ENCODE measurements around the gene EN2. TPM values are rescaled to one million over a fixed set of nuclear protein-coding genes. Genes with fewer than 3 reads are reported as not detected.

The EN2 gene
- total RNA-seq, 1 experiment from 2014 or later: 1.5 TPM

DNA sequence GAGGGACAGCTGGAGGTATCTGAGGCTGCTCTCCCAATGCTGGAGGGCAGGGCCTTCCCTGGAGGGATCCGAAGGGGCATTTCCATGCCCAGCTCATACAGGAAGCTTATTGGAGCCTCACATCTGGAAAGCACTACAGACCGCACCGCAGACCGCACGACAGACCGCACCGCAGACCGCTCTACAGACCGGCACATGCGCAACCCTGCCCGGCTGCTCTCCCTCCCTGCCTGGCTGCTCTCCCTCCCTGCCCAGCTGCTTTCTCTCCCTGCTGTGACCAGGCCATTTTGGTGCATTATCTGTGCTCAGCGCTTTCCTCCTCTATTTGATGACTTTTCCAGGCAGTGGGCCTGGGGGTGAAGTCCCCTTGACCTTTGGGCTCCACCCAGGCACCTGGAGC lies 39.6 kb upstream of the EN2 start:
- TF ChIP-seq CTCF (IDR thresholded peaks at IDR 0.05) (no peak), POLR2AphosphoS5 (IDR thresholded peaks at IDR 0.05; ENCODE audit: low read depth, low read length) (no peak), TCF7L2 (IDR thresholded peaks at IDR 0.05; ENCODE audit: low read depth, low read length) (no peak), REST (IDR thresholded peaks at IDR 0.05; ENCODE audit: insufficient read depth in 1 of 2, low read depth in 2 of 2, low read length in 1 of 2) (no peak), SIN3A (IDR thresholded peaks at IDR 0.05; ENCODE audit: borderline replicate concordance, insufficient read depth, low read depth, low read length) (no peak)
- BruUV-seq (replicated peaks): no TSS peak
- no peaks in the 10 kb centered on the region for H3K36me3 ChIP-seq (ENCODE audit: control insufficient read depth, insufficient read depth, low read length)
- ATAC-seq: no peak
- H3K4me3 ChIP-seq (ENCODE audit: low read depth in 2 of 2, low read length in 2 of 2): no peak overlapping the region
- no peaks in the 10 kb centered on the region for H3K4me1 ChIP-seq (ENCODE audit: control insufficient read depth, insufficient read depth, low read length)
- no peak overlapping the region for H3K27ac ChIP-seq (ENCODE audit: low read length)
- CTCF ChIA-PET: no interaction called here
- no peak for DNase-seq (ENCODE audit: low read depth, low spot score)
- intact Hi-C loops (cut with micrococcal nuclease; ENCODE audit: unreplicated experiment): no loop called here
- H3K27me3 ChIP-seq (ENCODE audit: control insufficient read depth, insufficient read depth, low read length): peaks cover 2% of the 10 kb centered on the region
- POLR2A ChIA-PET: no interaction called here
- in situ Hi-C loops (cut with HindIII; ENCODE audit: low pct_unique_long_range_greater_than_20kb, low sequenced_read_pairs): no loop called here
- no peaks in the 10 kb centered on the region for H3K9me3 ChIP-seq (ENCODE audit: control insufficient read depth, insufficient read depth, low read depth, low read length)

DNA sequence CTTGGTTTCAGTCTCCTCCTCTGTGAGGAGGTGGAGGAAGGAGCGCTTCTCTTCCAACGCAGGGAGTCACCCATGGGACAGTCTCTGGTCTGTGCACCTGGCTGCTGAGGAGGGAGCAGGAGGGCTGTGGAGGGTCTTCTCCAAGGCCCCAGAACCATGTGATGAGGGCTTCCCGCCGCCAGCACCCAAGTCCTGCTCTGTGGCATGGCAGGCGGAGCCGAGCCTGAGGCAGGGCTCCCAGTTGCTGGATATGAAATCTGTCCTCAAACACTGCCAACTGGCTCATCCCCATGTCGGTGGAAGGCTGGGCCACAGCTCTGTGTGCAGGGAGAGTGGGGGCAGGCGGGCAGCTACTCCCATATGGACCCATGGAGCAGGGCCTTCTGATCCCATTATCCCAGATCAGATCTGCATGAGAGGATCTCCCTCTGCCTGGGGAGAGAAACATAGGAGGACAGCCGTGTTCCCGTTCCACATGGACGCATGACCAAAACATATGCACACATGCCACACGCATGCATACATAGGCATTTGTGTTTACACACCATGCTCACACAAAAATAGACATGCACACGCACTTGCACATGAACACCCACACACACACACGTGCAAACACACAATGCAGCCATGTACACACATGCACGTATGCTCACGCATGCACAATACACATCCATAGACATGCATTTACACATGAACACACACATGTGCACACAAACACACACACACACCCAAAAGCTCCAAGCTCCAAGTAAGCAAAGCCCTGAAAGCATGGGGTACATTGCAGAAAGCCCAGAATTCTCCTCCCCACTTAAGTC lies 38.8 kb upstream of the EN2 start:
- DNase-seq (ENCODE audit: low read depth, low spot score): no peak
- in situ Hi-C loops (cut with HindIII; ENCODE audit: low pct_unique_long_range_greater_than_20kb, low sequenced_read_pairs): no loop called here
- H3K27me3 ChIP-seq (ENCODE audit: control insufficient read depth, insufficient read depth, low read length): peaks cover 2% of the 10 kb centered on the region

More for the DNA sequence above, 38.8 kb upstream of the EN2 start:
- no peak for ATAC-seq
- no peak overlapping the region for H3K27ac ChIP-seq (ENCODE audit: low read length)
- POLR2A ChIA-PET: no interaction called here
- no peak overlapping the region for H3K4me3 ChIP-seq (ENCODE audit: low read depth in 2 of 2, low read length in 2 of 2)
- CTCF ChIA-PET: no interaction called here
- H3K4me1 ChIP-seq (ENCODE audit: control insufficient read depth, insufficient read depth, low read length): no peaks in the 10 kb centered on the region
- BruUV-seq (replicated peaks): no TSS peak
- no peaks in the 10 kb centered on the region for H3K9me3 ChIP-seq (ENCODE audit: control insufficient read depth, insufficient read depth, low read depth, low read length)
- intact Hi-C loops (cut with micrococcal nuclease; ENCODE audit: unreplicated experiment): no loop called here
- TF ChIP-seq TCF7L2 (IDR thresholded peaks at IDR 0.05; ENCODE audit: low read depth, low read length) (no peak), POLR2AphosphoS5 (IDR thresholded peaks at IDR 0.05; ENCODE audit: low read depth, low read length) (no peak), CTCF (IDR thresholded peaks at IDR 0.05) (no peak), SIN3A (IDR thresholded peaks at IDR 0.05; ENCODE audit: borderline replicate concordance, insufficient read depth, low read depth, low read length) (no peak), REST (IDR thresholded peaks at IDR 0.05; ENCODE audit: insufficient read depth in 1 of 2, low read depth in 2 of 2, low read length in 1 of 2) (no peak)
- no peaks in the 10 kb centered on the region for H3K36me3 ChIP-seq (ENCODE audit: control insufficient read depth, insufficient read depth, low read length)

All from Panc1 (cell line).